ENCODE results near the gene PDS5A. TPM values are rescaled to one million over a fixed set of nuclear protein-coding genes. Genes with fewer than 3 reads are reported as not detected.

The PDS5A gene
- total and polyA plus RNA-seq, 9 of the 15 experiments (the other 6 are each of a cell fraction or from before 2014, with no cell fraction given), result 16.4 to 85.4 (median 70.0) TPM

DNA sequence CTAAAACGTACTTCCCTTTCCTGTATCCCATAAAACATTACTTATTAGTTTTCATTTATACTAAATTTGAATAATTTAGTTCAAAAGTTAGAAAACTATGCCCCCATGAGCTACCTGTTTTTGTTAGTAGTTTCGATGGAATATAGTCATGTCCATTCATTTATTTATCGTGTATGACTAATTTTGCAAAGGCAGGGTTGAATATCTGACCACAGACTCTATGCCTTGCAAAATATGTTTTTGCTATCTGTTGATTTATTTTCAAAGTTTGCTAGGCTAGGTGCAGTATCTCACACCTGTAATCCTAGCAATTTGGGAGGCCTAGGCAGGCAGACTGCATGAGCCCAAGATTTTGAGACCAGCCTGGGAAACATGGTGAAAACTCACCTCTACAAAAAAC is 78.4 kb downstream of the PDS5A start:
- ATAC-seq (no peak), DNase-seq (ENCODE audit: extremely low read depth in 1 of 4, low spot score in 3 of 4) (no peak), FAIRE-seq (no peak)
- no TSS peak for BruUV-seq (replicated peaks)
- no peaks in the 10 kb centered on the region for H3K27me3 ChIP-seq (ENCODE audit: control insufficient read depth in 2 of 2, insufficient read depth in 2 of 2, low read length in 2 of 2)
- no peaks in the 10 kb centered on the region for H3K4me1 ChIP-seq (replicated peaks in 1 of 2; ENCODE audit: control insufficient read depth in 2 of 2, insufficient read depth in 2 of 2, low read length in 2 of 2)
- peaks cover 88% of the 10 kb centered on the region for H3K36me3 ChIP-seq (ENCODE audit: control insufficient read depth, insufficient read depth, low read length)
- WGBS (ENCODE audit: insufficient coverage, low coverage, missing lambda C conversion rate), result 92% methylated on average over 3 of the region's 3 CpGs
- no peaks in the 10 kb centered on the region for H3K79me2 ChIP-seq (ENCODE audit: control insufficient read depth, insufficient read depth, low read length)
- intact Hi-C loops (cut with micrococcal nuclease) (no loop called here), in situ Hi-C loops (cut with MboI) (no loop called here)
- POLR2A ChIA-PET, result no interaction called here
- H3K4me3 ChIP-seq, result no peak overlapping the region
- no peaks in the 10 kb centered on the region for H3K9me1 ChIP-seq (ENCODE audit: control insufficient read depth, insufficient read depth, low read length)
- H3K4me2 ChIP-seq (ENCODE audit: insufficient read depth, low read length), result no peak overlapping the region
- H4K20me1 ChIP-seq (replicated peaks; ENCODE audit: control insufficient read depth, insufficient read depth, low read length), result no peaks in the 10 kb centered on the region
- H2AFZ ChIP-seq (ENCODE audit: low read depth, low read length), result no peak overlapping the region
- no peak overlapping the region for H3K9ac ChIP-seq (ENCODE audit: insufficient read depth in 1 of 2, low read depth in 2 of 2, low read length in 2 of 2)
- H3K27ac ChIP-seq (ENCODE audit: extremely low read depth, low read depth, low read length), result no peak overlapping the region
- no peaks in the 10 kb centered on the region for H3K9me3 ChIP-seq (replicated peaks; ENCODE audit: control insufficient read depth, insufficient read depth, low read depth, low read length)
- CTCF ChIA-PET (ENCODE audit: low intra/inter-chr PET ratio), result no interaction called here
- TF ChIP-seq SIN3A (IDR thresholded peaks at IDR 0.05; ENCODE audit: borderline replicate concordance in 2 of 2, control insufficient read depth in 1 of 2, low read depth in 2 of 2, low read length in 2 of 2) (no peak), ZNF77 (CRISPR knock-in tag; IDR thresholded peaks at IDR 0.05) (no peak), ZNF76 (CRISPR knock-in tag; IDR thresholded peaks at IDR 0.05; ENCODE audit: borderline replicate concordance) (no peak), ZNF584 (CRISPR knock-in tag; IDR thresholded peaks at IDR 0.05; ENCODE audit: low read depth) (no peak), TRIM28 (IDR thresholded peaks at IDR 0.05) (no peak), XRCC4 (IDR thresholded peaks at IDR 0.05; ENCODE audit: extremely low read depth, insufficient read depth, insufficient read length) (no peak), HSF4 (CRISPR knock-in tag; IDR thresholded peaks at IDR 0.05; ENCODE audit: borderline replicate concordance) (no peak), MCM3 (IDR thresholded peaks at IDR 0.05) (no peak), ZBTB1 (CRISPR knock-in tag; IDR thresholded peaks at IDR 0.05; ENCODE audit: borderline replicate concordance, low read depth) (no peak), ZNF408 (CRISPR knock-in tag; IDR thresholded peaks at IDR 0.05; ENCODE audit: low read depth) (no peak)
- TF ChIP-seq, protein P1, sequence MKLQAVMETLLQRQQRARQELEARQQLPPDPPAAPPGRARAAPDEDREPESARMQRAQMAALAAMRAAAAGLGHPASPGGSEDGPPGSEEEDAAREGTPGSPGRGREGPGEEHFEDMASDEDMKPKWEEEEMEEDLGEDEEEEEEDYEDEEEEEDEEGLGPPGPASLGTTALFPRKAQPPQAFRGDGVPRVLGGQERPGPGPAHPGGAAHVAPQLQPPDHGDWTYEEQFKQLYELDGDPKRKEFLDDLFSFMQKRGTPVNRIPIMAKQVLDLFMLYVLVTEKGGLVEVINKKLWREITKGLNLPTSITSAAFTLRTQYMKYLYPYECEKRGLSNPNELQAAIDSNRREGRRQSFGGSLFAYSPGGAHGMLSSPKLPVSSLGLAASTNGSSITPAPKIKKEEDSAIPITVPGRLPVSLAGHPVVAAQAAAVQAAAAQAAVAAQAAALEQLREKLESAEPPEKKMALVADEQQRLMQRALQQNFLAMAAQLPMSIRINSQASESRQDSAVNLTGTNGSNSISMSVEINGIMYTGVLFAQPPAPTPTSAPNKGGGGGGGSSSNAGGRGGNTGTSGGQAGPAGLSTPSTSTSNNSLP (IDR thresholded peaks at IDR 0.05; ENCODE audit: borderline replicate concordance, low read depth, low read length), result no peak
- TF ChIP-seq, protein P2, sequence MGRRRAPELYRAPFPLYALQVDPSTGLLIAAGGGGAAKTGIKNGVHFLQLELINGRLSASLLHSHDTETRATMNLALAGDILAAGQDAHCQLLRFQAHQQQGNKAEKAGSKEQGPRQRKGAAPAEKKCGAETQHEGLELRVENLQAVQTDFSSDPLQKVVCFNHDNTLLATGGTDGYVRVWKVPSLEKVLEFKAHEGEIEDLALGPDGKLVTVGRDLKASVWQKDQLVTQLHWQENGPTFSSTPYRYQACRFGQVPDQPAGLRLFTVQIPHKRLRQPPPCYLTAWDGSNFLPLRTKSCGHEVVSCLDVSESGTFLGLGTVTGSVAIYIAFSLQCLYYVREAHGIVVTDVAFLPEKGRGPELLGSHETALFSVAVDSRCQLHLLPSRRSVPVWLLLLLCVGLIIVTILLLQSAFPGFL (CRISPR knock-in tag; IDR thresholded peaks at IDR 0.05), result no peak
- TF ChIP-seq, protein P3, sequence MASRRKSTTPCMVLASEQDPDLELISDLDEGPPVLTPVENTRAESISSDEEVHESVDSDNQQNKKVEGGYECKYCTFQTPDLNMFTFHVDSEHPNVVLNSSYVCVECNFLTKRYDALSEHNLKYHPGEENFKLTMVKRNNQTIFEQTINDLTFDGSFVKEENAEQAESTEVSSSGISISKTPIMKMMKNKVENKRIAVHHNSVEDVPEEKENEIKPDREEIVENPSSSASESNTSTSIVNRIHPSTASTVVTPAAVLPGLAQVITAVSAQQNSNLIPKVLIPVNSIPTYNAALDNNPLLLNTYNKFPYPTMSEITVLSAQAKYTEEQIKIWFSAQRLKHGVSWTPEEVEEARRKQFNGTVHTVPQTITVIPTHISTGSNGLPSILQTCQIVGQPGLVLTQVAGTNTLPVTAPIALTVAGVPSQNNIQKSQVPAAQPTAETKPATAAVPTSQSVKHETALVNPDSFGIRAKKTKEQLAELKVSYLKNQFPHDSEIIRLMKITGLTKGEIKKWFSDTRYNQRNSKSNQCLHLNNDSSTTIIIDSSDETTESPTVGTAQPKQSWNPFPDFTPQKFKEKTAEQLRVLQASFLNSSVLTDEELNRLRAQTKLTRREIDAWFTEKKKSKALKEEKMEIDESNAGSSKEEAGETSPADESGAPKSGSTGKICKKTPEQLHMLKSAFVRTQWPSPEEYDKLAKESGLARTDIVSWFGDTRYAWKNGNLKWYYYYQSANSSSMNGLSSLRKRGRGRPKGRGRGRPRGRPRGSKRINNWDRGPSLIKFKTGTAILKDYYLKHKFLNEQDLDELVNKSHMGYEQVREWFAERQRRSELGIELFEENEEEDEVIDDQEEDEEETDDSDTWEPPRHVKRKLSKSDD (conservative IDR thresholded peaks at IDR 0.05; ENCODE audit: low read length), result no peak
- TF ChIP-seq, protein P4, sequence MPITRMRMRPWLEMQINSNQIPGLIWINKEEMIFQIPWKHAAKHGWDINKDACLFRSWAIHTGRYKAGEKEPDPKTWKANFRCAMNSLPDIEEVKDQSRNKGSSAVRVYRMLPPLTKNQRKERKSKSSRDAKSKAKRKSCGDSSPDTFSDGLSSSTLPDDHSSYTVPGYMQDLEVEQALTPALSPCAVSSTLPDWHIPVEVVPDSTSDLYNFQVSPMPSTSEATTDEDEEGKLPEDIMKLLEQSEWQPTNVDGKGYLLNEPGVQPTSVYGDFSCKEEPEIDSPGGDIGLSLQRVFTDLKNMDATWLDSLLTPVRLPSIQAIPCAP (CRISPR knock-in tag; IDR thresholded peaks at IDR 0.05; ENCODE audit: borderline replicate concordance), result no peak

Data from K562 (cell line).